HEK293 (cell line): ENCODE results near the gene CAMTA2.
A peak's percentile ranks its signal among the peaks of the same experiment; 100 is the strongest.

ENCODE experiments used
- BCL11B ChIP-seq: fragments of 450-650 bp; formaldehyde crosslinking; IDR thresholded peaks from 2 replicates; pipeline ENCODE4 v1.5.1; 2016; ENCODE audit warnings: low read depth, missing biosample characterization, missing genetic modification characterization
- EGR2 ChIP-seq: fragments of 450-650 bp; formaldehyde crosslinking; IDR thresholded peaks from 2 replicates; pipeline ENCODE4 v1.5.1; 2016; ENCODE audit warnings: low read depth, missing biosample characterization, missing genetic modification characterization
- GFI1B ChIP-seq: fragments of 450-650 bp; formaldehyde crosslinking; IDR thresholded peaks from 2 replicates; pipeline ENCODE4 v1.5.1; 2016; ENCODE audit warnings: missing biosample characterization, missing genetic modification characterization
- GLI4 ChIP-seq: fragments of 450-650 bp; formaldehyde crosslinking; IDR thresholded peaks from 2 replicates; pipeline ENCODE4 v1.5.1; 2016; ENCODE audit warnings: missing biosample characterization, missing genetic modification characterization
- GLIS1 ChIP-seq: fragments of 450-650 bp; formaldehyde crosslinking; IDR thresholded peaks from 2 replicates; pipeline ENCODE4 v1.5.1; 2016; ENCODE audit warnings: missing biosample characterization, missing genetic modification characterization
- KLF1 ChIP-seq: fragments of 450-650 bp; formaldehyde crosslinking; IDR thresholded peaks from 2 replicates; pipeline ENCODE4 v1.5.1; 2016; ENCODE audit warnings: missing biosample characterization, missing genetic modification characterization
- KLF16 ChIP-seq: fragments of 450-650 bp; formaldehyde crosslinking; IDR thresholded peaks from 2 replicates; pipeline ENCODE4 v1.5.1; 2017; ENCODE audit warnings: missing biosample characterization, missing genetic modification characterization
- KLF17 ChIP-seq: fragments of 450-650 bp; formaldehyde crosslinking; IDR thresholded peaks from 2 replicates; pipeline ENCODE4 v1.5.1; 2016; ENCODE audit warnings: missing biosample characterization, missing genetic modification characterization
- PRDM10 ChIP-seq: fragments of 450-650 bp; formaldehyde crosslinking; IDR thresholded peaks from 2 replicates; pipeline ENCODE4 v1.5.1; 2016; ENCODE audit warnings: missing biosample characterization, missing genetic modification characterization
- REPIN1 ChIP-seq: fragments of 450-650 bp; formaldehyde crosslinking; IDR thresholded peaks from 2 replicates; pipeline ENCODE4 v1.5.1; 2017; ENCODE audit warnings: missing biosample characterization, missing genetic modification characterization, low read depth
- SP2 ChIP-seq: fragments of 450-650 bp; formaldehyde crosslinking; IDR thresholded peaks from 2 replicates; pipeline ENCODE4 v1.5.1; 2016; ENCODE audit warnings: missing biosample characterization, missing genetic modification characterization
- YY1 ChIP-seq: fragments of 450-650 bp; formaldehyde crosslinking; IDR thresholded peaks from 2 replicates; pipeline ENCODE4 v1.5.1; 2018; ENCODE audit warnings: missing biosample characterization, missing genetic modification characterization
- ZFHX2 ChIP-seq: fragments of 450-650 bp; formaldehyde crosslinking; conservative IDR thresholded peaks from 2 replicates; pipeline ENCODE4 v1.5.1; 2016; ENCODE audit warnings: missing biosample characterization, missing genetic modification characterization
- ZNF146 ChIP-seq: fragments of 450-650 bp; formaldehyde crosslinking; IDR thresholded peaks from 2 replicates; pipeline ENCODE4 v1.5.1; 2016; ENCODE audit warnings: missing biosample characterization, missing genetic modification characterization
- ZNF16 ChIP-seq: fragments of 450-650 bp; formaldehyde crosslinking; IDR thresholded peaks from 2 replicates; pipeline ENCODE4 v1.5.1; 2016; ENCODE audit warnings: low read depth, missing biosample characterization, missing genetic modification characterization
- ZNF266 ChIP-seq: fragments of 450-650 bp; formaldehyde crosslinking; IDR thresholded peaks from 2 replicates; pipeline ENCODE4 v1.5.1; 2016; ENCODE audit warnings: missing biosample characterization, missing genetic modification characterization, low read depth
- ZNF311 ChIP-seq: fragments of 450-650 bp; formaldehyde crosslinking; IDR thresholded peaks from 2 replicates; pipeline ENCODE4 v1.5.1; 2017; ENCODE audit warnings: missing biosample characterization, missing genetic modification characterization, borderline replicate concordance
- ZNF341 ChIP-seq: fragments of 450-650 bp; formaldehyde crosslinking; IDR thresholded peaks from 2 replicates; pipeline ENCODE4; 2016; ENCODE audit warnings: low read depth, missing biosample characterization, missing genetic modification characterization
- ZNF354C ChIP-seq: fragments of 450-650 bp; formaldehyde crosslinking; IDR thresholded peaks from 2 replicates; pipeline ENCODE4 v1.5.1; 2016; ENCODE audit warnings: missing biosample characterization, missing genetic modification characterization, low read depth, borderline replicate concordance
- ZNF404 ChIP-seq: fragments of 450-650 bp; formaldehyde crosslinking; IDR thresholded peaks from 2 replicates; pipeline ENCODE4 v1.5.1; 2017; ENCODE audit warnings: missing biosample characterization, missing genetic modification characterization
- ZNF501 ChIP-seq: fragments of 450-650 bp; formaldehyde crosslinking; IDR thresholded peaks from 2 replicates; pipeline ENCODE4 v1.5.1; 2016; ENCODE audit warnings: missing biosample characterization, missing genetic modification characterization
- ZNF558 ChIP-seq: fragments of 450-650 bp; formaldehyde crosslinking; IDR thresholded peaks from 2 replicates; pipeline ENCODE4 v1.5.1; 2016; ENCODE audit warnings: missing biosample characterization, missing genetic modification characterization
- ZNF560 ChIP-seq: fragments of 450-650 bp; formaldehyde crosslinking; IDR thresholded peaks from 2 replicates; pipeline ENCODE4 v1.5.1; 2017; ENCODE audit warnings: missing biosample characterization, missing genetic modification characterization, borderline replicate concordance
- ZNF629 ChIP-seq: fragments of 450-650 bp; formaldehyde crosslinking; IDR thresholded peaks from 2 replicates; pipeline ENCODE4 v1.5.1; 2017; ENCODE audit warnings: missing biosample characterization, missing genetic modification characterization
- ZNF658 ChIP-seq: fragments of 450-650 bp; formaldehyde crosslinking; IDR thresholded peaks from 2 replicates; pipeline ENCODE4; 2016; ENCODE audit warnings: missing biosample characterization, missing genetic modification characterization
- ZNF670 ChIP-seq: fragments of 450-650 bp; formaldehyde crosslinking; IDR thresholded peaks from 2 replicates; pipeline ENCODE4 v1.5.1; 2016; ENCODE audit warnings: missing biosample characterization, missing genetic modification characterization, low read depth
- ZNF830 ChIP-seq: fragments of 450-650 bp; IDR thresholded peaks from 2 replicates; pipeline ENCODE4 v1.5.0; 2018; ENCODE audit warnings: missing biosample characterization, missing genetic modification characterization, low read depth, mild to moderate bottlenecking, moderate library complexity
- ZSCAN23 ChIP-seq: fragments of 450-650 bp; formaldehyde crosslinking; IDR thresholded peaks from 2 replicates; pipeline ENCODE4 v1.5.1; 2016; ENCODE audit warnings: missing biosample characterization, missing genetic modification characterization
- TF ChIP-seq, protein P1 (sequence below): fragments of 450-650 bp; formaldehyde crosslinking; IDR thresholded peaks from 2 replicates; pipeline ENCODE4 v1.5.1; 2016; ENCODE audit warnings: missing biosample characterization, missing genetic modification characterization, low read depth
- TF ChIP-seq, protein P2 (sequence below): fragments of 450-650 bp; formaldehyde crosslinking; IDR thresholded peaks from 2 replicates; pipeline ENCODE4 v1.5.1; 2016; ENCODE audit warnings: missing biosample characterization, missing genetic modification characterization
- TF ChIP-seq, protein P3 (sequence below): fragments of 450-650 bp; formaldehyde crosslinking; IDR thresholded peaks from 2 replicates; pipeline ENCODE4 v1.5.1; 2016; ENCODE audit warnings: missing biosample characterization, missing genetic modification characterization
- TF ChIP-seq, protein P4 (sequence below): fragments of 450-650 bp; formaldehyde crosslinking; optimal IDR thresholded peaks from 2 replicates; pipeline ENCODE3; 2016; ENCODE audit warnings: missing biosample characterization, mild to moderate bottlenecking, missing genetic modification characterization

Gene CAMTA2

DNA sequence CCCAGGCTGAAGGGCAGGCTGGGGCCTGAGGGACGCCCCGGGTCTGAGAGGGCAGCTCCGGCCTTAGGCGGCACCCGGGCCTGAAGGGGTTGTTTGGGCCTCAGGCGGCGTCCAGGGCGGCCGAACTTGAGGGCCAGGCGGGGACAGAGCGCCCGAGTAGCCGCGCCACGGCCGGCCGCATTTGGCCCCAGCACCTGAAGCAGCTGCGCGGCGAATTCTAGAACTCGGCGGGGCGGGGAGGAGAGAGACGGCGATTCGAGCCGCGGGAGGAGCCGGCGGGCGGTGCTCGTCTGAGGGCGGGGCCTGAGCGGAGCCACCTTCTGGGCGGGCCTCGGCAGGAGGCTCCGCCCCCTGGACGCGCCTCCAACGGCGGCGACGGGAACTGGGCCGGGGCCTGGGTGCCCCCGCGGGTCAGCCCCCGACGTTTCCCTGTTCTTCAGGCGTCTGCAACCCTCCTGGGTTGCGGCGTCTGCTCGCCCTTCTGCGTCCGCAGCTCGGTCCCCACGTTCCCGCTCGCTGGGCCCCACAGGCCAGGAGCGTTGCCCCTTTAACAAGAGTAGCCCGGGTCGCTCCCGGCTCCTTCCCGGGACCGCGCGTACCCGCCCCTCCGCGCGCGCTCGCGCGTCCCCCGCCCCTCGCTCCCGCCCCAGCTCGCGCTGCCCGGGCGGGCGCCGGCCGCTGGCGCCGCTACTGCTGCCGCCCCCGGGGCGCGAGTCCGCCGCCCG, 10.0 kb upstream of the CAMTA2 start, which contains the start of the genes INCA1 and KIF1C (continued):
- TF ChIP-seq ZNF266 (tag by site-specific recombination), result no peak
- TF ChIP-seq GLI4, result no peak
- TF ChIP-seq BCL11B (tag by site-specific recombination), result peak; percentile 54
- TF ChIP-seq ZNF146 (tag by site-specific recombination), result no peak
- TF ChIP-seq, protein P1, sequence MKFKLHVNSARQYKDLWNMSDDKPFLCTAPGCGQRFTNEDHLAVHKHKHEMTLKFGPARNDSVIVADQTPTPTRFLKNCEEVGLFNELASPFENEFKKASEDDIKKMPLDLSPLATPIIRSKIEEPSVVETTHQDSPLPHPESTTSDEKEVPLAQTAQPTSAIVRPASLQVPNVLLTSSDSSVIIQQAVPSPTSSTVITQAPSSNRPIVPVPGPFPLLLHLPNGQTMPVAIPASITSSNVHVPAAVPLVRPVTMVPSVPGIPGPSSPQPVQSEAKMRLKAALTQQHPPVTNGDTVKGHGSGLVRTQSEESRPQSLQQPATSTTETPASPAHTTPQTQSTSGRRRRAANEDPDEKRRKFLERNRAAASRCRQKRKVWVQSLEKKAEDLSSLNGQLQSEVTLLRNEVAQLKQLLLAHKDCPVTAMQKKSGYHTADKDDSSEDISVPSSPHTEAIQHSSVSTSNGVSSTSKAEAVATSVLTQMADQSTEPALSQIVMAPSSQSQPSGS (tag by site-specific recombination), result no peak
- no peak for TF ChIP-seq ZNF830 (tag by site-specific recombination)
- TF ChIP-seq ZNF670 (tag by site-specific recombination), result no peak
- TF ChIP-seq, protein P2, sequence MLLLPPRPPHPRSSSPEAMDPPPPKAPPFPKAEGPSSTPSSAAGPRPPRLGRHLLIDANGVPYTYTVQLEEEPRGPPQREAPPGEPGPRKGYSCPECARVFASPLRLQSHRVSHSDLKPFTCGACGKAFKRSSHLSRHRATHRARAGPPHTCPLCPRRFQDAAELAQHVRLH (tag by site-specific recombination), result no peak
- peak; percentile 83 for TF ChIP-seq PRDM10 (tag by site-specific recombination)
- no peak for TF ChIP-seq ZNF404 (tag by site-specific recombination)
- TF ChIP-seq REPIN1 (tag by site-specific recombination), result no peak
- no peak for TF ChIP-seq ZNF501
- TF ChIP-seq ZNF558 (tag by site-specific recombination), result no peak
- TF ChIP-seq, protein P3, sequence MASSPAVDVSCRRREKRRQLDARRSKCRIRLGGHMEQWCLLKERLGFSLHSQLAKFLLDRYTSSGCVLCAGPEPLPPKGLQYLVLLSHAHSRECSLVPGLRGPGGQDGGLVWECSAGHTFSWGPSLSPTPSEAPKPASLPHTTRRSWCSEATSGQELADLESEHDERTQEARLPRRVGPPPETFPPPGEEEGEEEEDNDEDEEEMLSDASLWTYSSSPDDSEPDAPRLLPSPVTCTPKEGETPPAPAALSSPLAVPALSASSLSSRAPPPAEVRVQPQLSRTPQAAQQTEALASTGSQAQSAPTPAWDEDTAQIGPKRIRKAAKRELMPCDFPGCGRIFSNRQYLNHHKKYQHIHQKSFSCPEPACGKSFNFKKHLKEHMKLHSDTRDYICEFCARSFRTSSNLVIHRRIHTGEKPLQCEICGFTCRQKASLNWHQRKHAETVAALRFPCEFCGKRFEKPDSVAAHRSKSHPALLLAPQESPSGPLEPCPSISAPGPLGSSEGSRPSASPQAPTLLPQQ (tag by site-specific recombination), result peak; percentile 100
- no peak for TF ChIP-seq EGR2
- TF ChIP-seq KLF1 (tag by site-specific recombination), result peak; percentile 54
- TF ChIP-seq ZNF658, result no peak
- TF ChIP-seq ZFHX2 (tag by site-specific recombination), result no peak
- no peak; the same call in 1 of the 2 replicates for TF ChIP-seq ZNF629
- no peak for TF ChIP-seq ZNF311 (tag by site-specific recombination)
- TF ChIP-seq ZNF560 (tag by site-specific recombination), result no peak
- peak; percentile 63 for TF ChIP-seq GLIS1 (tag by site-specific recombination)
- TF ChIP-seq ZNF354C (tag by site-specific recombination), result no peak
- no peak for TF ChIP-seq ZNF16 (tag by site-specific recombination)
- TF ChIP-seq SP2 (tag by site-specific recombination), result peak; percentile 81
- no peak for TF ChIP-seq GFI1B (tag by site-specific recombination)
- TF ChIP-seq, protein P4, sequence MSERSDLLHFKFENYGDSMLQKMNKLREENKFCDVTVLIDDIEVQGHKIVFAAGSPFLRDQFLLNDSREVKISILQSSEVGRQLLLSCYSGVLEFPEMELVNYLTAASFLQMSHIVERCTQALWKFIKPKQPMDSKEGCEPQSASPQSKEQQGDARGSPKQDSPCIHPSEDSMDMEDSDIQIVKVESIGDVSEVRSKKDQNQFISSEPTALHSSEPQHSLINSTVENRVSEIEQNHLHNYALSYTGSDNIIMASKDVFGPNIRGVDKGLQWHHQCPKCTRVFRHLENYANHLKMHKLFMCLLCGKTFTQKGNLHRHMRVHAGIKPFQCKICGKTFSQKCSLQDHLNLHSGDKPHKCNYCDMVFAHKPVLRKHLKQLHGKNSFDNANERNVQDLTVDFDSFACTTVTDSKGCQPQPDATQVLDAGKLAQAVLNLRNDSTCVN (tag by site-specific recombination), result peak; percentile 93
- peak; percentile 77; the same call in 1 of the 2 replicates for TF ChIP-seq KLF16 (tag by site-specific recombination)
- TF ChIP-seq KLF17, result peak; percentile 25; the same call in 1 of the 2 replicates
- TF ChIP-seq YY1, result no peak
- peak; percentile 81 for TF ChIP-seq ZNF341 (tag by site-specific recombination)
- no peak for TF ChIP-seq ZSCAN23 (tag by site-specific recombination)
